ENCODE measurements around the gene B3GAT1.

DNA sequence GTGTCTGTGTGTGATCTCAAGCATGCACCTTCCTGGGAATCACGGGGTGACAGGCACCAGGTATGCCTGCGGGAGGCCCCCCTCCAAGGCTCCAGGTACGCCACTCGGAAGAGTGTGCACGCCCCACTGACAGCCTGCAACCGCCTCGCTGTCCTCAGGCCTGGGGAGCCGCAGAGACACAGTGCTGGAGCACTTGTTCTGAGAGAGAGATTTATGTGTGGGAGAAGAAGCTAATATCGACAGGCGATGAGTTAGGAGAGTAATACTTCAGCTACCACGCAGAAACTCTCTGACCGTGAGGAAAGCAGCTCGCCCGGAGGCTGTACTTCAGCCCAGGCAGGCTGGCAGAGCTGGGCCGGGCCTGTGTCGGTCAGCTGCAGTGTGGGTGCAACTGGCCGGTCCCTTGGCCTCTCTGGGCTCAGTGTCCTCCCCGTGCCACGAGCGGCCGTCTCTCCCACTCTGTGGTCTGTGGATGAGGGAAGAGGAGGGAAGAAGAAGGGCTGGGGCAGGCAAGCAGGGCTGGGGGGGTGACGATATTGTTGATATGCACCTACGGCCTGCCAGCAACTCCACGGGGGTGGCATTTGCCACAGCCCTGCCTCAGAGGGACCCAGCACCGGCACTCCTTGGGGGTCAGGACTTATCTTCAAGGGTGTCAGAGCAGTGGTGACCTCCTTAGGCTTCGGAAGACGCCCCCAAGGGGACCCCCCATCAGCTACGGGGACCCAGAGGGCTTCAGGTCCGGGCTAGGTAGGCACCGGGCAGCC, 7.3 kb downstream of the B3GAT1 start:
- no peak for TF ChIP-seq EZH2 (IDR thresholded peaks at IDR 0.05; ENCODE audit: insufficient read depth, poor library complexity, severe bottlenecking)
- no peak for TF ChIP-seq EZH2phosphoT487 (IDR thresholded peaks at IDR 0.05; ENCODE audit: insufficient read depth, low read depth)

All from GM23248 (cell line).